ENCODE measurements around the gene FOXO1. TPM values are rescaled to one million over a fixed set of nuclear protein-coding genes. Genes with fewer than 3 reads are reported as not detected.

The FOXO1 gene
- total and polyA plus RNA-seq, 4 donors = 4.1 to 33.4 (median 19.3) TPM

DNA sequence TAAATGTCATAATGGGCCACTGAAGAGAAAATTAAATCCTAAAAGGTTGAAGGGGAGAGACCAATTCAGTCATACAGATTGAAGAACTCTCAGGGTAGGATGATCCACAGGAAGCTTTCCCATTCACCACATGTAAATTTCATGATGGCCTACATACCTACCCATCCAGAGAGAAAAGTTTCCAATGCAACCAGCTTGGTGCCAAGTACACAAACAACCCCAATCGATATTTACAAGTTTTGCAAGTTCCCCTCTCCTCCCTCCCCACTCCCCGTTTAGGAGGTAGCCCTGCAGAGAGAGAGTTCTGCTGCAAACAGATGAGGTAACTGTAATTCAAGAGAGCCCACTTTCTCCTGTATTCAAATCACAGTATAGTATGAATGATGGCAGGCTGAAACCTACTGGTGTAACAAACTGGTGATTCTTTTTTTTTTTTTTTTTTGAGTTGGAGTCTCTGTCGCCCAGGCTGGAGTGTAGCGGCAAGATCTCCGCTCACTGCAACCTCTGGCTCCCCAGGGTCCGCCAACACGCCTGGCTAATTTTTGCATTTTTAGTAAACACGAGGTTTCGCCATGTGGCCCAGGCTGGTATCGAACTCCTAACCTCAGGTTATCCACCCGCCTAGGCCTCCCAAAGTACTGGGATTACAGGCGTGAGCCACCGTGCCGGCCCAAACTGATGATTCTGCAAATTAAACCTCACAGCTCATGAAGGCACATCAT lies 14.4 kb downstream of the FOXO1 start:
- WGBS, 2 donors = 90 to 91% methylated on average over 14 of the region's 14 CpGs
- H3K4me3 ChIP-seq (ENCODE audit: low read length in 2 of 2) = no peak overlapping the region
- H3K36me3 ChIP-seq (ENCODE audit: control insufficient read depth in 1 of 2, insufficient read depth in 2 of 2, low read length in 1 of 2) = no peaks in the 10 kb centered on the region
- no peak overlapping the region for H3K27ac ChIP-seq (ENCODE audit: low read depth in 1 of 2, low read length in 2 of 2)
- peaks cover 0 to 7% of the 10 kb centered on the region in 2 donors for H3K4me1 ChIP-seq (ENCODE audit: control insufficient read depth in 1 of 2, insufficient read depth in 2 of 2, low read length in 2 of 2)
- intact Hi-C loops (cut with DNase I) = no loop called here
- no peaks in the 10 kb centered on the region for H3K9me3 ChIP-seq (ENCODE audit: control insufficient read depth, low read length)
- no peak for DNase-seq
- no peak for ATAC-seq (ENCODE audit: low FRiP score)
- no peaks in the 10 kb centered on the region for H3K27me3 ChIP-seq (ENCODE audit: control insufficient read depth in 1 of 2, insufficient read depth in 2 of 2, low read length in 1 of 2)

DNA sequence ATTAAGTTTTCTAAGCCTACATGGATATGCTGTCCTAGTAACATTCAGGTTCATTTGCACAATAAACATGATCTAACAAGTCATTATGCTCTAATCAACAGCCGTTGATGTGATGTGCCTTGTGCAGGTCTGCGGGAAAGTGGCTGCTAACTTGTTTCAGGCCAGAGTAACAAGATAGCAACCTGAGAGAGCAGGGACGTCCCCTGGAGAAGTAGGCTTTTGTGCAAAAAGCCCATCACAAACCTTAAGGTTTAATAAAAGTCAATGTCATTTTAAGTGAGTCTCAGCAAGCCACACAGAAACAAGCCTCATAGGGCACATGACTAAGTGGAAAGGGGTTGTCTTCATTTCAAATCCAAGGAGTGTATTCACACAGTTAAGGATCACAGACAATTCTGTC lies 17.6 kb downstream of the FOXO1 start:
- no peaks in the 10 kb centered on the region for H3K9me3 ChIP-seq (ENCODE audit: control insufficient read depth, low read length)
- DNase-seq (no peak), ATAC-seq (ENCODE audit: low FRiP score) (no peak)
- WGBS, 2 donors = 54 to 76% methylated on average over 3 of the region's 3 CpGs
- H3K4me3 ChIP-seq (ENCODE audit: low read length in 2 of 2) = no peak overlapping the region
- intact Hi-C loops (cut with DNase I) = no loop called here
- no peaks in the 10 kb centered on the region for H3K36me3 ChIP-seq (ENCODE audit: control insufficient read depth in 1 of 2, insufficient read depth in 2 of 2, low read length in 1 of 2)
- H3K27me3 ChIP-seq (ENCODE audit: control insufficient read depth in 1 of 2, insufficient read depth in 2 of 2, low read length in 1 of 2) = no peaks in the 10 kb centered on the region
- peaks cover 2 to 19% of the 10 kb centered on the region in 2 donors for H3K4me1 ChIP-seq (ENCODE audit: control insufficient read depth in 1 of 2, insufficient read depth in 2 of 2, low read length in 2 of 2)
- H3K27ac ChIP-seq (ENCODE audit: low read depth in 1 of 2, low read length in 2 of 2) = no peak overlapping the region

DNA sequence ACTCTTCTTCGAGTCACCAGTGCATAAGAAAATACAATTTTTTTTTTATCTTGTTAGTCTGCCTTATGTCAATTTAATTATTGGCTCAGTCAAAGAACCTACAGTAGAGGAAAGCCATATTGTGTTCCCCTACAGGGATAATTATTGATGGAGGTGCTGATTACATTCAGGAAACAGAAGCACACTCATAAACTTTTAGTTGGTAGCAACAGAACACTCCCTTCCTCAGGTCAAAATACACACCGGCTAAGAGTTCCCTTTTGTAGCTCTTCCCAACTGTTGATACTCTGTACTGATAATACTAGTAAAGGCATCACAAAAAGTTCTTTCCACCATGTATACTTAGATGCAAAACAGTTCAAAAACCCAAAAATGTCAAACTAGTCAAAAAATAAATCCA lies 18.4 kb downstream of the FOXO1 start:
- Histone ChIP-seq H3K4me1 (ENCODE audit: control insufficient read depth in 1 of 2, insufficient read depth in 2 of 2, low read length in 2 of 2) (peaks cover 2 to 18% of the 10 kb centered on the region in 2 donors), H3K36me3 (ENCODE audit: control insufficient read depth in 1 of 2, insufficient read depth in 2 of 2, low read length in 1 of 2) (no peaks in the 10 kb centered on the region), H3K9me3 (ENCODE audit: control insufficient read depth, low read length) (no peaks in the 10 kb centered on the region), H3K27ac (ENCODE audit: low read depth in 1 of 2, low read length in 2 of 2) (no peak overlapping the region), H3K27me3 (ENCODE audit: control insufficient read depth in 1 of 2, insufficient read depth in 2 of 2, low read length in 1 of 2) (no peaks in the 10 kb centered on the region), H3K4me3 (ENCODE audit: low read length in 2 of 2) (no peak overlapping the region)
- WGBS, 2 donors = 86 to 92% methylated on average over 2 of the region's 2 CpGs
- DNase-seq (no peak), ATAC-seq (ENCODE audit: low FRiP score) (no peak)
- intact Hi-C loops (cut with DNase I) = no loop called here

DNA sequence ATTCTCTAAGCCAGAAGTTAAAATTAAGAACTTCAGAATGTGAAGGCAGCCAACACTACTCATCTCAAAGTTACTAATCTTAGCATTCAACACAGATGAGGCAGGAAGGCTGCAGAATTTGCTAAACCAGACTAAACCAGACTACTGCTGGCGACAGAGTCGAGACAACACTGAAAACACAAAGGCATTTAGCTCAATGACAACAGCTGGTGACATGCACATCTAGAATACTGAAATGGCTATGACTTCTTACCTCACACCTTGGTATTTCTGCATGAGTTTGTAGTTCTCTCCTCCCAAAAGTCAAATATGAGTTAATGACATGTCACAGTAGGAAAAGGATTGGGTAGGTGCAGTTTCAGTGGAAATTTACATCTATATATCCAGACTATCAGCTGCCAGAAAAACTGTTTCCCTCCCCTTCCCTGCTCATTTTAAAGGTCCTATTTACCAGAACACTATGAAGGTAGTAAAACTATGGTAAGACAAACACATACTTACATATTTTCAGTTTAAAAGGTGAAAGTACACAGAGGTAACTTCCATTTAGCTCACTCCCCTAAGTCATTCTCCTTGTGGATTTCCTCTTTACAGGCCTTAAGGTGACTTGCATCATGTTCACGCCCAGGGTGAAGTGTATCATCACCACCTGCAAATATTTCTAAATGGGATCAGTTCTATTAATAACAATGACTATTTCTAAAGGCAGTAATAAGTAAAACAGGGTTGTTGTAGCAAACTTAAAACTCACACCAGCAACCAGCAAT lies 21.4 kb downstream of the FOXO1 start:
- 32 to 33% methylated on average over 3 of the region's 3 CpGs for WGBS, 2 donors
- Histone ChIP-seq H3K27me3 (ENCODE audit: control insufficient read depth in 1 of 2, insufficient read depth in 2 of 2, low read length in 1 of 2) (no peaks in the 10 kb centered on the region), H3K4me3 (ENCODE audit: low read length in 2 of 2) (no peak overlapping the region), H3K27ac (ENCODE audit: low read depth in 1 of 2, low read length in 2 of 2) (peak overlapping the region in 1 of 2 donors; percentile 43), H3K4me1 (ENCODE audit: control insufficient read depth in 1 of 2, insufficient read depth in 2 of 2, low read length in 2 of 2) (peaks cover 2 to 18% of the 10 kb centered on the region in 2 donors), H3K36me3 (ENCODE audit: control insufficient read depth in 1 of 2, insufficient read depth in 2 of 2, low read length in 1 of 2) (no peaks in the 10 kb centered on the region), H3K9me3 (ENCODE audit: control insufficient read depth, low read length) (no peaks in the 10 kb centered on the region)
- ATAC-seq (ENCODE audit: low FRiP score) (no peak), DNase-seq (no peak)
- intact Hi-C loops (cut with DNase I) = no loop called here

DNA sequence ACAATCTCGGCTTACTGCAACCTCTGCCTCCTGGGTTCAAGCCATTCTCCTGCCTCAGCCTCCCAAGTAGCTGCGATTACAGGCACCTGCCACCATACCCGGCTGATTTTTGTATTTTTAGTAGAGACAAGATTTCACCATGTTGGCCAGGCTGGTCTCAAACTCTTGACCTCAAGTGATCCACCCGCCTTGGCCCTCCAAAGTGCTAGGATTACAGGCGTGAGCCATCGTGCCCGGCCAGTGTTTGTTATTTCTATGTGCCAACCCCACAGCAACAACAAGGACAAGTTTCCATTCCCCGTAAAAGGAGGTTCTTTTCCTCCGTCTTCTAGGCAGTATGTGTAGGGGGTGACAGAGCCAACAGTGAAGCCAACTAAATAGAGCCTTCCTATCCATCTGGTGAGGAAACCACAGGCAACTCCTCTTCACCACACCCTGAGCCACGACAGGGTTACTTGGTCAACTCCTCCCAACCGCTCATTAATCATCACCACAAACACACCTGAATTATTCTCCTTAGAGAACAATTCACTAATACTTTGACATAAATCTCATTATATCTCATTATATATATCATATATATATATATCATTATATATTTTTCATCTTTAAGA lies 25.5 kb downstream of the FOXO1 start:
- Histone ChIP-seq H3K4me3 (ENCODE audit: low read length in 2 of 2) (no peak overlapping the region), H3K9me3 (ENCODE audit: control insufficient read depth, low read length) (no peaks in the 10 kb centered on the region), H3K27me3 (ENCODE audit: control insufficient read depth in 1 of 2, insufficient read depth in 2 of 2, low read length in 1 of 2) (no peaks in the 10 kb centered on the region), H3K36me3 (ENCODE audit: control insufficient read depth in 1 of 2, insufficient read depth in 2 of 2, low read length in 1 of 2) (no peaks in the 10 kb centered on the region), H3K4me1 (ENCODE audit: control insufficient read depth in 1 of 2, insufficient read depth in 2 of 2, low read length in 2 of 2) (peaks cover 4 to 13% of the 10 kb centered on the region in 2 donors), H3K27ac (ENCODE audit: low read depth in 1 of 2, low read length in 2 of 2) (no peak overlapping the region)
- DNase-seq = no peak
- no peak for ATAC-seq (ENCODE audit: low FRiP score)
- 95% methylated on average over 11 of the region's 11 CpGs for WGBS, 2 donors
- intact Hi-C loops (cut with DNase I) = no loop called here

DNA sequence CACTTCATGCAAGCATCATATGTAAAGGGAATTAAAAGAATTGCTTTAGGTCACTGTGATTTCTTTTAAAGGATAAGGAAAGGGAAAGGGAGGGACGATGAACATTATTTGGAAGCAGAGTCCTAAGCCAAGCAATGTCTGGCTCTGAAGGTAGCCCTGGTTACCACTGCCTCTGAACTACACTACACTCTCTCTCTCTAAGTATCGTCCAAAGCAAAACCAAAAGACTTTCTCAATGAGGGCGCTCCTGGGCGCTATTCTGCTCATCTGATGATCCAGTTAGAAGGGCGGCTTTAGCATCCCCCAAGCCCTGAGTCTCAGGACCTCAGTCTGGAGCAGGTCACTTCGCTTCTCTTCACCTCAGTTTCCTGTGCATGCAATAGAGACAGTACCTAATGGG lies 26.2 kb downstream of the FOXO1 start:
- H3K36me3 ChIP-seq (ENCODE audit: control insufficient read depth in 1 of 2, insufficient read depth in 2 of 2, low read length in 1 of 2) = no peaks in the 10 kb centered on the region
- no peaks in the 10 kb centered on the region for H3K27me3 ChIP-seq (ENCODE audit: control insufficient read depth in 1 of 2, insufficient read depth in 2 of 2, low read length in 1 of 2)
- H3K9me3 ChIP-seq (ENCODE audit: control insufficient read depth, low read length) = no peaks in the 10 kb centered on the region
- H3K27ac ChIP-seq (ENCODE audit: low read depth in 1 of 2, low read length in 2 of 2) = no peak overlapping the region
- ATAC-seq (ENCODE audit: low FRiP score) (peak; percentile 71), DNase-seq (no peak)
- intact Hi-C loops (cut with DNase I) = no loop called here
- H3K4me3 ChIP-seq (ENCODE audit: low read length in 2 of 2) = no peak overlapping the region
- H3K4me1 ChIP-seq (ENCODE audit: control insufficient read depth in 1 of 2, insufficient read depth in 2 of 2, low read length in 2 of 2) = peaks cover 4 to 15% of the 10 kb centered on the region in 2 donors
- 64 to 69% methylated on average over 6 of the region's 6 CpGs for WGBS, 2 donors

DNA sequence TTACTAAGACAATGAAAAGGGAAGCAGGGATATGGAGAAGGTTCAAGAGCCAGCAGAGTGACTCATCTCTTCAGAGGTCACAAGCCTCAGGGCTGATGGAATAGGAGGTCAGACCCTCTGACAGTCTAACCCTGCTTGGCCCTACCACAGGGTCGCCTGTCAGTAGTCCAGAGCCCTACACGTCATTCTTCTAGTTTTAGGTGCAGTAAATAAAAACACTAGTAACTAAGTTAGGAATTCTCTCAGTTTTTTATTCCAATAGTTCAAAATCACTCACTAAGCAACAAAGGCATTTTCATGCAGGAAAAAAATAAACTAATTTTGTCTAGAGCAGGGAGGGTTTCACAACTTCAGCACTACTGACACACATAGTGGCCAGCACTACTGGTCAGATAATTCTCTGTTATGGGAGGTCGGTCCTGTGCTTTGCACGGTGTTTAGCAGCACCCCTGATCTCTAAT lies 27.2 kb downstream of the FOXO1 start:
- H3K9me3 ChIP-seq (ENCODE audit: control insufficient read depth, low read length) = no peaks in the 10 kb centered on the region
- peak overlapping the region in 1 of 2 donors; percentile 74 for H3K27ac ChIP-seq (ENCODE audit: low read depth in 1 of 2, low read length in 2 of 2)
- H3K27me3 ChIP-seq (ENCODE audit: control insufficient read depth in 1 of 2, insufficient read depth in 2 of 2, low read length in 1 of 2) = no peaks in the 10 kb centered on the region
- no peak overlapping the region for H3K4me3 ChIP-seq (ENCODE audit: low read length in 2 of 2)
- peak in 1 of 2 donors; percentile 68 for DNase-seq
- peaks cover 2 to 6% of the 10 kb centered on the region in 2 donors for H3K4me1 ChIP-seq (ENCODE audit: control insufficient read depth in 1 of 2, insufficient read depth in 2 of 2, low read length in 2 of 2)
- WGBS, 2 donors = 46 to 55% methylated on average over 4 of the region's 4 CpGs
- intact Hi-C loops (cut with DNase I) = no loop called here
- H3K36me3 ChIP-seq (ENCODE audit: control insufficient read depth in 1 of 2, insufficient read depth in 2 of 2, low read length in 1 of 2) = no peaks in the 10 kb centered on the region
- peak; percentile 83 for ATAC-seq (ENCODE audit: low FRiP score)

DNA sequence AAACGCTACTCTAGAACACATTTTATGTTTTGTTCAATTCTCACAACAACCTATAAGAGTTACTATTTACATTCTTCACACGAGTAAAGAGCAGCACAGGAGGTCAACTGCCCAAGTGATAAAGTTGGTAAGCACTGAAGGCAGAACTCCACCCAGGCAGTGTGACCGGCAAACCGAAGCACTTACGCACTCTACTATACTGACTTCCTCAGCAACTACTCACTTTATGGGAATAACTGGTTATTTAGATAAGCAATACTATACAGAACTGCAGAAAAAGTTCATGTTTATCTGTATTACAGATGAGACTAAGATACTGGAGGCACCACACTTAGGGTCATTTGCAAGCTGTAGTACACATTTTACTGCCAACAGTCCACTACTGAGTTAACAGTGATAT lies 28.8 kb downstream of the FOXO1 start:
- Histone ChIP-seq H3K4me3 (ENCODE audit: low read length in 2 of 2) (no peak overlapping the region), H3K36me3 (ENCODE audit: control insufficient read depth in 1 of 2, insufficient read depth in 2 of 2, low read length in 1 of 2) (no peaks in the 10 kb centered on the region), H3K4me1 (ENCODE audit: control insufficient read depth in 1 of 2, insufficient read depth in 2 of 2, low read length in 2 of 2) (peaks cover 2 to 4% of the 10 kb centered on the region in 2 donors), H3K27ac (ENCODE audit: low read depth in 1 of 2, low read length in 2 of 2) (no peak overlapping the region), H3K9me3 (ENCODE audit: control insufficient read depth, low read length) (no peaks in the 10 kb centered on the region), H3K27me3 (ENCODE audit: control insufficient read depth in 1 of 2, insufficient read depth in 2 of 2, low read length in 1 of 2) (no peaks in the 10 kb centered on the region)
- DNase-seq (no peak), ATAC-seq (ENCODE audit: low FRiP score) (no peak)
- intact Hi-C loops (cut with DNase I) = no loop called here
- WGBS, 2 donors = 17 to 19% methylated on average over 5 of the region's 5 CpGs

All from aorta (tissue), 5 donors.